Inferior parietal cortex (tissue), 1 donor: ENCODE data around the gene NR2C2AP.

Experiments used
- DNase-seq: peaks from one replicate; pipeline ENCODE4 v3.0.0-alpha.2; 2016; ENCODE audit errors: extremely low spot score

The NR2C2AP gene

GRCh38 chr19:19214892-19215291, 11.7 kb upstream of the NR2C2AP start:
- DNase-seq, result no peak

DNA sequence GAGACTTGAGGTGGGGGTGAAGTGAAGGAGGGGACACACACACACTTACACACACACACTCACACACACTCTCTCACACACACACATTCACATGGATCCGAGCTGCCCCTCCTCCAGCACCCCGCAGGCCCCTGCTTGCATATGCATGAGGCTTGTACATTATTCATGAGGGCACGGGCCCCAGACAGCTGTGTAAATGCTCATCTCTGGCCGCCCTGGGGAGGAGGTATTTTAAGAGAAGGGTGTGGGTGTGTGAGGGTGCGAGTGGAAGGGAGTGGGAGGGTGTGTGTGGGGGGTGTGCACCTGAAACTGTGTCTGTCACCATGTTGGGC, 10.9 kb upstream of the NR2C2AP start:
- DNase-seq, result no peak

GRCh38 chr19:19213426-19214158, 10.4 kb upstream of the NR2C2AP start:
- no peak for DNase-seq

DNA sequence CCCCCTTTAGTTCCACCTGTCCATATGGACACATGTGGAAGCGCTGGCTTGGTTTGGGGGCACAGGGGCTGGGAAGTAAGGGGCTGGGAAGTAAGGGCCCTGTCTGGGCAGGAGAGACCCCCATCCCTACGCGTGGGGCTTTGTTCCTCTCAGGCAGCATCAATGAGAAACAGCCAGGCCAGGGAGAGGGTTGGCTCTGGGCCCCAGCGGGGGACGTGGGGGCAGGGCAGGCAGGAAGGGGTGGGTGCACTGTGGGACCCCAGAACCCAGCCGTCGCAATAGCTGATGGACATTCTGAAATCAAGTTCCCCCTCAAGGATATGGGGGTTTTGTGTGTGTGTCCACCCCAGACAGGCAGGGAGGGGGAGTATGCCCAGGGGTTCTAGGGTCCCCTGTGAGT, 9.7 kb upstream of the NR2C2AP start:
- DNase-seq, result no peak

- no peak for DNase-seq
Measured at GRCh38 chr19:19211499-19212420, 8.5 kb upstream of the NR2C2AP start, which contains the start of gene NCAN. NCAN (plus strand) TSS chr19:19211958; CDS start chr19:19216954, 4,996 bp downstream.

DNA sequence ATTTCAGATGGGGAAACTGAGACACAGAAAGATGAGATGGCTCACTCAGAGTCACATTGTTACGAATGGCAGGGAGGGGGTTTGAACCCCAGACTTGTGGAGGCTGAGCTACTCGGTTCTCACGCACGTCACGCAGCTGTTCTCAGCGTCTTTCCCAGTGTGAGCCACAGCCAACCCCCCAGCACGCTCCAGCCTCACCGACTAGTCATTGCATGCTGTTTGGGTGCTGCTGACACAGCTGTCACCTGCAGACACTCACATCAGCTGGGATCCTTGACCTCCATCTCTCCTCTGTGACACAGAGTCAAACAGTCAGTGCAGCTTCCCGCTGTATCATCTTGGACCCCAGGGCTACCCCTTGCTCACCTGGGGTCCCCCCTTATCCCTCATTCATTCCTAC, 6.2 kb upstream of the NR2C2AP start:
- DNase-seq, result no peak

DNA sequence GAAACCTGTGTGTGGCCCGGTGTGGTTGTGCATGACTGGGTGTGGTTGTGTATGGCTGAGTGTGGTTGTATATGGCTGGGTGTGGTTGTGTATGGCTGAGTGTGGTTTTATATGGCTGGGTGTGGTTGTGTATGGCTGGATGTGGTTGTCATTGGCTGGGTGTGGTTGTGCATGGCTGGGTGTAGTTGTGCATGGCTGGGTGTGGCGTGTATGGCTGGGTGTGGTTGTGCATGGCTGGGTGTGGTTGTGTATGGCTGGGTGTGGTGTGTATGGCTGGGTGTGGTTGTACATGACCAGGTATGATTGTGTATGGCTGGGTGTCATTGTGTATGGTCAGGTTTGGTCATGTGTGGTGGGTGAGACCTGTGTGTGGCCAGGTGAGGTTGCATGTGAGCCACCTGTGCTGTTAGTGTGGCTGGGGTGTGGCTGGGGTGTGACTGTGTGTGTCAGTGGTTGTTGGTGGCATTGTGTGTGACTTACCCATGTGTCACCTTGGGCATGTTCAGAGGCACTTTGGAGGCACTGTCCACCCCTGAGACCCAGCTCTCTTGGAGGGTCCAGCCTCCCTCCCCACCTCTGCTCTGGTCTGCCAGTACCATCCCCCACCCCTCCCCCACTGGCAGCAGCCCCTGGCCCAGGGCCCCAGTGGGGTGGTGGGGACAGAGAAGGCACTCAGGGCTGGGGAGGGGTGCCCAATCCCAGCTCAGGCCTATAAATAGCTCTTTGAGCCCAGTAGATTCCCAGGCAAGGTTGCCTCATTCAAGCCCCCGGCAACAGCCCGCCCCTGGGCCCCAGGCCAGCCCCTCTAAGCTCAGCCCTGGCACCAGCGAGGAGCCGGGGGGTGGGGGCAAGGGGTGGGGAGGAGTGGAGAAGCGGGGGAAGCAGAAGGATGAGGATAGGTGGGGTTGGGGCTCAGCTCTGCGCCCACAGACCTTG, 4.7 kb upstream of the NR2C2AP start:
- DNase-seq, result no peak

GRCh38 chr19:19206938-19207337, 3.7 kb upstream of the NR2C2AP start:
- no peak for DNase-seq

DNA sequence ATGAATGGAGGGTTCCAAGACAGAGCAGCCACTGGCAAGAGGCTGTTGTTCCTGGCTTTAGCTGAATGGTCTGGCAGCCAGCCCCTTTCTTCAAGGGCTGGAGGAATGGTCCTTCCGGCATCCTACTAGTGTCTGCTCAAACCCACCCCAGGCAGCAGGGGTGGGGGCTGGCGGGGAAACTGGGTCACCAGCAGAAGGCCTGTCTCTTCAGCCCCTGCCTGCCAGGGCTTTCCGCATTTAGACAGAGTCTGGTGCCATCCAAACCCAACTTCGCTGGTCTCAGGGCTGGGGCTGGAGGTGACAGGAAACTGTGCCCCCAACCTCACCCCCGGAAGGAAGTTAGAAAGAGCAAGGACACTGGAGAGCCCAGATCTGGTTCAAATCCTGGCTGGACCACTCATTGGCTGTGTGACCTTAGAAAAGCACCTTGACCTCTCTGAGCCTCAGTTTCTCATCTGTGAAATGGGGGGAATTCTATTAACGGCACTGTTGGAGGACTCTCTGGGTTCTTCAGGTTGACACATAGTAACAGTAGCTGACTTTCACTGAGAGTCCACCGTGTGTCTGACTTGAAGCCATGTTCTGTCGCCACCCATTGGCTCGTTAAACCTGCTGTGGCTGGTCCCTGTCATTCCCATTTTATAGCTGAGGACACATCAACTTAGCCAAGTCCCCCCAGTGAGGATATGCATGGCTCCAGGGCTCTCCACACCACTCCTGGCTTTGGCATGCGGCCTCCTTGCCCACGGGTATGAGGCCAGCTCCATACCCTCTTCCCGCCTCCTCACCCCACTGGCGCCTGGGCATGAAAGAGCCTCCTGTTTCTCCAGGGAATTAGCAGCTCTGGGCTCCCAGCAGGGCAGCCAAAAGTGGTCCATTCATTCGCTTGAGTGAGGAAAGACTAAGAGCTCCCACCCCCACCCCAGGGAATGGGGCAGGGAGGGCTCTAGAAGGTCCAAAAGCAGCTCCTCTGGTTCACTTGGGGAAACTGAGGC, 2.5 kb upstream of the NR2C2AP start:
- no peak for DNase-seq

DNA sequence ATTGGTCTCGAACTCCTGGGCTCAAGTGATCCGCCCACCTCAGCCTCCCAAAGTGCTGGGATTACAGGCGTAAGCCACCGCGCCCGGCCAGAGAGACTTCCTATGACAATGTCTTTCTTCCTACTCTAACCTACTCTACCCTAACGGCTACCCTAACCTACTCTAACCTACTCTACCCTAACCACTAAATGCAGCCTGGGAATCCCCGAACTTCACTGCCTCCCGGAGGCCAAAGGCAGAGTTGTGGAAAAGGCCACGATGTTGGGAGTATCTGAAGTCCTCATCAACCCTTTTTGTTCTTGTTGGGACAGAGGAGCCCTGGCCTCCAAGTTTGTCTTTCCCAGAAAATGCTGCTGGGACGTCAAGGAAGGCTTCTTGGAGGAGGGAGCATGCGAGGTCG, 967 bp upstream of the NR2C2AP start:
- DNase-seq, result no peak

DNA sequence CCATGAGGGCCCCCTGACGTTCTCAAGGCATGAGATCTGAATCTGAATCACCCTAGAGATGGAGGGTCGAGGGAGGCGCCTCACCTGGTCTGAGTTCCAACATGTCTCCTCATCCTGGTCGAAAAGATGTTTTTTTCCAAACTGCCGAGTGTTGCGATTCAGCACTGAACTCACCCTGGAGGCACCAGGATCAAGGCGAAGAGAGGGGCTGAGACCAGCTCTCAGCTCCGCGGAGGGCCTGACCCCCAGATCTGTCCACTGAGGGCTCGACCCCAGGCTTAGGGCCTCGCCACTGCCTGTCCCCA, 555 bp downstream of the NR2C2AP start:
- no peak for DNase-seq

DNA sequence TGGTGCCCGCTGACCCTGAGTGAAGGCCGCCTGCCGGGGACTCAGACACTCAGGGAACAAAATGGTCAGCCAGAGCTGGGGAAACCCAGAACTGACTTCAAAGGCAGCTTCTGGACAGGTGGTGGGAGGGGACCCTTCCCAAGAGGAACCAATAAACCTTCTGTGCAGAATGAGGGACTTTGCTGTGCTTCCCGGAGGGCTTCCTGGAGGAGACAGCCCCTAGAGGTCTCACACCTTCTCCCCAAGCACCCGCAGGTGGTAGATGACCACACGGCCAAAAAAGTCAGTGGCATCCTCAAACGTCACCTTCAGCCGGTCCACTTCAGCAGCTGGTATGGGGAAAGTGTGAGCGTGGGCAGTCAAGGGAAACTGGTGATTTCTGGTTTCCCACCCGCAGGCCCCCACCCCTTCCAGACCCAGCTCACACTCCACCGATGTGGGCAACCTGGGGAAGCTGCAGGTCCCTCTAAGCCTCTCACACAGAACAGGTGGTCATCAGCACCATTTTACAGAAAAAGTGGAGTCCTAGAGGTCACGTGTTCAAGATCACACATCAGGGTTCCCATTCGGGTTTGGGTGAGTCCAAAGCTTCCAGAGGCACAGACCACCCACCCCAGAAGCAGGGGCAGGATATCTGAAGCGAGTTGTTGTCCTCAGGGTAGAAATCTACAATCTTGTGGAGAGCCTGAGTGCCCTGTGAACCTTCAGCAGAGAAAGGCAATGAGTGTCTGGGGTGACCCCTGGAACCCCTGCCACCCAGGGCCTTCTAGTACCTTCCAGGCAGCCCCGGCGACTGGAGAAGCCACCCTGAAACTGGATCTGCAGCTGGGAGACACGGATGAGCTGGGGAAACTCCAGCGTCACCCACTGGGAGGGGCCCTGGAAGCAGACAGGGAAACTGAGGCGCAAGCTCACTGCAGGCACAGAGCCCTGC, 1.2 kb downstream of the NR2C2AP start:
- DNase-seq, result no peak

DNA sequence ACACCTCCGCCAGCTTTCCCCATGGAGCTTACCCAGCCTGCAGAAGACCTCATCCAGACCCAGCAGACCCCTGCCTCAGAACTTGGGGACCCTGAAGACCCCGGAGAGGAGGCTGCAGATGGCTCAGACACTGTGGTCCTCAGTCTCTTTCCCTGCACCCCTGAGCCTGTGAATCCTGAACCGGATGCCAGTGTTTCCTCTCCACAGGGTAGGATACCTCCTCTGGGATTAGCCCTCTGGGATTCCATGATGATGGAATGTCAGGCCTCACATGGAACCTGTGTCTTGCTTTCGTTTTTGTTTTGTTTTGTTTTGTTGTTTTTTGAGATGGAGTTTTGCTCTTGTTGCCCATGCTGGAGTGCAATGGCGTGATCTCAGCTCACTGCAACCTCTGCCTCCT, 9.3 kb downstream of the NR2C2AP start:
- no peak for DNase-seq

DNA sequence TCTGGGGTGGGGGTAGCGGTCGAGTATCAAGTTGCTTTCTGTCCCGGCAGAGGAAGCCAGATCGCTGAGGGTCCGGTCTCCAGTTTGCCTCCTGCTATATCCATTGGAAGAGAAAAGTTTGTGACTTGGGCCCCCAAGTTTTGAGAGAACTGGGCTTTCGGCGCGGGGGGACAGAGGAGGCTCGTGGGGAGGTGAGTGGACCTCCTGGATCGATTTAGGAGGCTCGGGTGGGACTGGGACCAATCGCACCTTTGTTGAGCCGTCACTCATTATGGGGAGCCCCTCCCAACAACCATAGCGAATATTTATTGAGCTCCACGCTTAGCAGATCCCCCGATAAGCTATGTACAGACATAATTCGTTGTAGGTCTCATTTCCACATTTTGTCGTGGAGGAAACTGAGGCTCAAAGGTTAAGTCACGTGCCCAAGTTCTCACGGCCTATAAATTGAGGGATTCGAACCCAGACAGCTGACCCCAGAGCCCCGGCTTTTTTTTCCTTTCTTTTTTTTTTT, 10.2 kb downstream of the NR2C2AP start:
- no peak for DNase-seq

DNA sequence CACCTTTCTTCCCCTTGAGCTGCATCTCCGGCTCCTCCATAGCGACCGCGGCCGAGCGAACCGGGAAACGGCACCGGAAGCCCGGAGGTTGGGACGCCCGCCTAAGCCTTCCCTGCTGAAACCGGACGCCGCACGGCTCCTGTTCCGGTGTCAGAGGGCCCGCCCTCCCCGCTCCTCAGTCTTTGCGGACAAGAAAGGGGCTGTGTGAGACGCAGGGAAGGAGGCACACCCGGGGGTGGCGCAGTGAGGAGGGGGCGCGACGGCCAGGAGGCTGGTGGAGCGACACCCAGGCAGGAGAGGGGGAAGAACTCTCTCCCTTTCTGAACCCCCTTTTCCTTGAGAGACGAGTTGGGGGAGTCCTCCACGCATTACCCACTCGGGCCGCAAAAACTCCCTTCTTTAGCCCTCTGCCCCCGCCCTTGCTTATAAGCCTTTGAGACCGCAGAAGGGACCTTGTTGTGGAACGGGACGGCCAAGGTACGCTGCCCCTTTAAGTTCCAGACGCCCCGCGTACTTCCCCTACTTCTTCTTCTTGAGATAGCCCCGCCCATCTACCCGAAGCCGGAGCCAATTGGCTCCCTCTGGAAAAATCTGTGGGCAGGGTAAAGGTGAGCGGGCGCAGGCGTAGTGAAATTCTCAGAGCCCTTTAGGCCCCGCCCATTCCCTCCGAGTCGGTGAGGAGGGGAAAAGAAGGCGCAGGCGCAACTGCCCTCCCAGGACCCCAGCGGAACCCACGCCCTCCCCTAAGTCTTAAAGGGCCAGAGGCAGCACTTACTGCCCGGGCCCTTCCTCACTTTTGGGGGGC, 10.9 kb downstream of the NR2C2AP start, which contains the start of the genes BORCS8 and RFXANK:
Gene BORCS8 (minus strand): TSS at position 75 of the 805 bp plus-strand sequence. CDS start 35 bp downstream, at position 40.
Gene RFXANK (plus strand): TSS at position 181 of the 805 bp plus-strand sequence. CDS start 1,689 bp downstream, outside the sequence.
- DNase-seq, result peak; percentile 99

GRCh38 chr19:19191768-19192077, 11.5 kb downstream of the NR2C2AP start:
- DNase-seq, result no peak

- DNase-seq, result no peak
Measured at GRCh38 chr19:19186742-19187141, 16.5 kb downstream of the NR2C2AP start.
